RWPE2 (cell line): ENCODE data around the gene NEU4.

Experiments used
- ATAC-seq: fragments of 200-7000 bp; cut with Tn5 transposase; 3 replicates; pipeline ENCODE4 v1.9.1; 2021; ENCODE audit warnings: low read depth
- DNase-seq: peaks from one replicate; pipeline ENCODE4 v3.0.0-alpha.2; 2020; ENCODE audit warnings: low spot score
- H3K27ac ChIP-seq: fragments of 450-650 bp; 2 replicates; pipeline ENCODE4 v1.5.1; 2017; ENCODE audit warnings: mild to moderate bottlenecking; ENCODE audit not compliant: poor library complexity, severe bottlenecking
- H3K27me3 ChIP-seq: fragments of 250-450 bp; sonication (Bioruptor Pico); 2 replicates; pipeline ENCODE4 v1.5.1; 2021; ENCODE audit warnings: mild to moderate bottlenecking, moderate library complexity; ENCODE audit not compliant: insufficient read depth, poor library complexity, severe bottlenecking
- H3K36me3 ChIP-seq: fragments of 250-450 bp; sonication (Bioruptor Pico); 2 replicates; pipeline ENCODE4 v1.5.1; 2020; ENCODE audit warnings: low read depth, mild to moderate bottlenecking, moderate library complexity
- H3K4me1 ChIP-seq: fragments of 250-450 bp; sonication (Bioruptor Pico); 2 replicates; pipeline ENCODE4 v1.5.1; 2021; ENCODE audit warnings: mild to moderate bottlenecking, moderate library complexity; ENCODE audit not compliant: insufficient read depth, poor library complexity, severe bottlenecking
- H3K4me3 ChIP-seq: fragments of 250-450 bp; sonication (Bioruptor Pico); 2 replicates; pipeline ENCODE4 v1.5.1; 2021; ENCODE audit warnings: mild to moderate bottlenecking, moderate library complexity; ENCODE audit not compliant: severe bottlenecking
- H3K9me3 ChIP-seq: fragments of 250-450 bp; sonication (Bioruptor Pico); 2 replicates; pipeline ENCODE4 v1.5.1; 2021; ENCODE audit warnings: mild to moderate bottlenecking, moderate library complexity; ENCODE audit not compliant: severe bottlenecking
- TF ChIP-seq, protein P1 (sequence below): fragments of 450-650 bp; IDR thresholded peaks from one replicate; pipeline ENCODE4 v1.5.1; 2017; ENCODE audit warnings: mild to moderate bottlenecking, moderate library complexity; ENCODE audit not compliant: poor library complexity, severe bottlenecking

Gene NEU4

DNA sequence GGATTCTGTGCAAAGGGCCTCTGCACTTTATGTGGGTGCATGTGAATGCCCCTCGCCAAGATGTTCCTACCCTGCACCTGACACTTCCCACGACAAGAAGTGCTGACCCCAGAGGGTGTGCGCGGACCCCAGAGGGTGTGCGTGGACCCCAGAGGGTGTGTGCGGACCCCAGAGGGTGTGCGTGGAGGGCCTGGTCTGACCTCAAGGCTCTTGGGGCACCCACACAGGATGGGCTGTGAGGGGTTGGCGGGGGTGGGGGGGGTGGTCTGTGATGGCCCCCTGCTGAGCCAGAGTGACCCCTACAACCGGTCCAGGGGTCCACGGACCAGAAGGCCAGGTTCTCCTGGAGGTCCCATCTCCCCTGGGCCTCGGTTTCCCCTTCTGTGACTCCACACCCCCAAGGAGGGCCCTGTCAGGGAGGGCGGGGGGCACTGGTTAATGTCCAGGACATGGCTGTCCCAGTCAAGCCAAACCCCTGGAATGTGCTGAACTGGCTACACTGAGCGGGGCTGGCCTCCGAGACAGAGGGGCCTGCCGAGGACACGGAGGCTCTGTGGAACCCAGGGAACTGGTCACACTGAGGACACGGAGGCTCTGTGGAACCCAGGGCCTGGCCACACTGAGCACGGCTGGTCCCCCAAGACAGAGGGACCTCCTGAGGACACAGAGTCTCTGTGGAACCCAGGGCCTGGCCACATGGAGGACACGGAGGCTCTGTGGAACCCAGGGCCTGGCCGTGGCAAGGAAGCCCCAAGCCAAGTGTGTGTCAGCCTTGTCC lies 3.1 kb downstream of the NEU4 start:
- Histone ChIP-seq H3K27ac (no peak overlapping the region), H3K27me3 (no peaks in the 10 kb centered on the region), H3K9me3 (no peaks in the 10 kb centered on the region), H3K4me1 (no peaks in the 10 kb centered on the region), H3K36me3 (no peaks in the 10 kb centered on the region), H3K4me3 (no peak overlapping the region)
- TF ChIP-seq, protein P1, sequence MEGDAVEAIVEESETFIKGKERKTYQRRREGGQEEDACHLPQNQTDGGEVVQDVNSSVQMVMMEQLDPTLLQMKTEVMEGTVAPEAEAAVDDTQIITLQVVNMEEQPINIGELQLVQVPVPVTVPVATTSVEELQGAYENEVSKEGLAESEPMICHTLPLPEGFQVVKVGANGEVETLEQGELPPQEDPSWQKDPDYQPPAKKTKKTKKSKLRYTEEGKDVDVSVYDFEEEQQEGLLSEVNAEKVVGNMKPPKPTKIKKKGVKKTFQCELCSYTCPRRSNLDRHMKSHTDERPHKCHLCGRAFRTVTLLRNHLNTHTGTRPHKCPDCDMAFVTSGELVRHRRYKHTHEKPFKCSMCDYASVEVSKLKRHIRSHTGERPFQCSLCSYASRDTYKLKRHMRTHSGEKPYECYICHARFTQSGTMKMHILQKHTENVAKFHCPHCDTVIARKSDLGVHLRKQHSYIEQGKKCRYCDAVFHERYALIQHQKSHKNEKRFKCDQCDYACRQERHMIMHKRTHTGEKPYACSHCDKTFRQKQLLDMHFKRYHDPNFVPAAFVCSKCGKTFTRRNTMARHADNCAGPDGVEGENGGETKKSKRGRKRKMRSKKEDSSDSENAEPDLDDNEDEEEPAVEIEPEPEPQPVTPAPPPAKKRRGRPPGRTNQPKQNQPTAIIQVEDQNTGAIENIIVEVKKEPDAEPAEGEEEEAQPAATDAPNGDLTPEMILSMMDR: no peak
- no peak for DNase-seq
- no peak for ATAC-seq

DNA sequence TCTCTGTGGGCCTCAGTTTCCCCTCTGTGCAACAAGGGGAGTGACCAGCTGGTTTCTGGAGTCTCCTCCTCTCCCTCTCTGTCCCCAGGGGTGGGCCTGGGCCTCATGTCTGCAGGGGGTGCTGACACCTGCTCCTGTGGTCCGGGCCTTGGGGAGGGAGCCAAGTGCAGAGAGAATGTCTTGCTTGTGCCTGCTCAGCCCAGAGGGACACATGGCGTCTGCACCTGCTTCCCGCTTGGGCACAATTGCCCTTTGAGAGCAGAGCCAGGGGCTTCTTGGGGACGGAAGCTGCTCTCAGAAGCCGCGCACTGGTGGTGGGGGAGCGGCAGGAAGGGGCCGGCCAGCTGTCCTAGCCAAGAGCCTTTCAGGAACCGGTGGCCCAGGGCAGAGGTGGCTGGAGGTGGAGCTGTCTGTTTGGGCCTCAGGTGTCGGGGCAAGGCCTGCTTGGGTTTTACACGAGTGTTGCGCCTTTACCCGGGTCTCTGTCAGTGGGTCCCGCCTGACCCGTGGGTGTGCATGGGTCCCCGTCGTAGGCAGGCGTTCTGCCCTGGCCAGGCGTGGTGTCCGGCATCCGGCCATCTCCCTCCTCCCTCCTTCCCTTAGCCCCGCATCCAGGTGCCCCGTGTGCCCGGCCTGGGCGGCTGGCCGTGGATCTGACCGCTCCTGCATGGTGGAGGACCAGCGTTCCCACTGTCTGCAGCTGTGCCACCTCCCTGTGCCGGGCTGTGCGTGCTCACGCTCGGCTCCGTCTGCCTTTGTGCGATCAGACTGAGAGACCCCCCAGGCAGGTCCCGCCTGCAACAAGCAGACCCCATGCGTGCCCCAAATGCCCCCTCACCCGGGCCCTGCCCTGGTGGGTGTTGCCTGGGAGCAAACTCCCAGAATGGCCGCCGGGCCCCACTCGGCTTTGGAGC lies 4.0 kb downstream of the NEU4 start:
- TF ChIP-seq, protein P1: no peak
- no peak overlapping the region for H3K4me3 ChIP-seq
- no peaks in the 10 kb centered on the region for H3K4me1 ChIP-seq
- no peak overlapping the region for H3K27ac ChIP-seq
- no peaks in the 10 kb centered on the region for H3K27me3 ChIP-seq
- no peaks in the 10 kb centered on the region for H3K9me3 ChIP-seq
- no peak for DNase-seq
- ATAC-seq: no peak
- no peaks in the 10 kb centered on the region for H3K36me3 ChIP-seq

DNA sequence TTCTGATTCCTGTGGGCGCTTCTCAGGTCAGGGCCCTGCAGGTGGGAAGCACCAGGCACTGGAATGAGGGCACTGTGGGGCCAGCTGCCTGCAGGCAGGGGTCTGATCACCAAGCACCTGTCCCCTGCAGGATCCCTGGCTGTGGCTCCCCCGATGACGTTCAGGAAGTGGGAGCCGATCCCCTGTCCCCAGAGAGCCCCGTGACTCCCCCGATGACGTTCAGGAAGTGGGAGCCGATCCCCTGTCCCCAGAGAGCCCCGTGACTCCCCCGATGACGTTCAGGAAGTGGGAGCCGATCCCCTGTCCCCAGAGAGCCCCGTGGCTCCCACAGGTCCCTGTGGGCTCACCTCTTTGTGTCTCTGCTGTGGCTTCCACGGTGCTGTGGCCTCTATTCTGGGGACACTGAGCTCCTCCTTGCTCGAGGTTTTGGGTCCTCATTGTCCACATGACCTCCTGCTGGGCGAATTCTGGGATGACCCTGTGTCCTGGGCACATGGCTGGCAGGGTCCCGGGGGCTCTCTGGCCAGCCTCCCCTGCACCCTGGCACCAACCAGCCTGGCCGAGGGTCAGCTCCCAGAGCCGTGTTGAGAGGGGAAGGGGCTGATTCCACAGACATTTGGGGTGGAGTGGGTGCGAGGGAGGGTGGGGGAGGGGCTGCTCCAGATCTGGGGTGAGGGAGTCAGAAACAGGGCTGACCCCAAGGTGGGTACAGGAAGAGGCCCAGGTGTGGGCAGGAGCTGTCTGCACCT lies 4.8 kb downstream of the NEU4 start:
- Histone ChIP-seq H3K9me3 (no peaks in the 10 kb centered on the region), H3K27ac (no peak overlapping the region), H3K36me3 (no peaks in the 10 kb centered on the region), H3K27me3 (no peaks in the 10 kb centered on the region), H3K4me3 (no peak overlapping the region), H3K4me1 (no peaks in the 10 kb centered on the region)
- DNase-seq (no peak), ATAC-seq (no peak)
- TF ChIP-seq, protein P1: no peak

DNA sequence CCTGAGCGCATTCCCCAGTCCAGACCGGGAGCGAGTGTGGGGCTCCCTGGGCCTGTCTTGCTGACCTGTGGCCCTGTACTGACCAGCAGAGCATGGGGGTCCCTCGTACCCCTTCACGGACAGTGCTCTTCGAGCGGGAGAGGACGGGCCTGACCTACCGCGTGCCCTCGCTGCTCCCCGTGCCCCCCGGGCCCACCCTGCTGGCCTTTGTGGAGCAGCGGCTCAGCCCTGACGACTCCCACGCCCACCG lies 5.3 kb downstream of the NEU4 start:
- Histone ChIP-seq H3K36me3 (no peaks in the 10 kb centered on the region), H3K27ac (no peak overlapping the region), H3K9me3 (no peaks in the 10 kb centered on the region), H3K4me3 (no peak overlapping the region), H3K27me3 (no peaks in the 10 kb centered on the region), H3K4me1 (no peaks in the 10 kb centered on the region)
- TF ChIP-seq, protein P1: no peak
- no peak for ATAC-seq
- no peak for DNase-seq
